ENCODE results near the gene EQTN. TPM values are rescaled to one million over a fixed set of nuclear protein-coding genes. Genes with fewer than 3 reads are reported as not detected.

EQTN gene
- total RNA-seq: 1.4 TPM

DNA sequence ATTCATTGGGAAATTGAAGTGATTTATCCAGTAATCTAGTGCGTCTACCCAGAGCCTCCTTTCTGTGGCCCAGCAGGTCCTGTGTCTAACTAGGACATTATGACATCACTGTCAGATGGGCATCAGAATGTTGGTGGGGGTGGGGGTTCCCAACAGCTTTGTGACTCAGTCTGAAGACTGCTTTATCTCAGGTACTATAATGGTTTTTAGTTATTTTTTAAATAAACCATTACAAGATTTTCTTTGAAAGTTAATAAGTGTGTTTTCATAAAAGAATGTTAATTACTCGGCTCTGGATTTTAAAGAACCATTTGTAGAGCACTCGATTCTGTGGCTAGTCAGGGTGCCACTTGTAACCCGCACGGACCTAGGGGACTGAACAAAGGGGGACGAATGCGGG lies at the start of gene EQTN:
TSS of gene EQTN (minus strand) at position 101 of the 400 bp plus-strand sequence. CDS start at position 6, 95 bp downstream.

Other genes with a start within 250 kb of the EQTN start
- gene TEK, start 187.9 kb downstream of the EQTN start, total RNA-seq: 45.7 TPM
- not detected for gene IFNK, start 227.1 kb upstream of the EQTN start, total RNA-seq
- gene MOB3B, start 232.7 kb upstream of the EQTN start, total RNA-seq: 13.3 TPM

Data from metanephros (tissue), 1 donor.